Suprapubic skin (tissue), 3 donors: Measurements from ENCODE around the gene EIF2D.
A peak's percentile ranks its signal among the peaks of the same experiment; 100 is the strongest.

ENCODE experiments used
- CTCF ChIP-seq, 2 donors: fragments of 200-600 bp in 1 of 2; fragments of 450-650 bp in 1 of 2; sonication (generic) in 1 of 2; IDR thresholded peaks; one replicate each; pipeline ENCODE4 v1.5.1; 2016 to 2019; ENCODE audit warnings: antibody characterized with exemption in 2 of 2, mild to moderate bottlenecking in 1 of 2, moderate library complexity in 1 of 2
- POLR2A ChIP-seq, 2 donors: fragments of 450-650 bp; IDR thresholded peaks; one replicate each; pipeline ENCODE4 v1.6.1; 2017; ENCODE audit warnings: antibody characterized with exemption in 2 of 2, mild to moderate bottlenecking in 2 of 2, moderate library complexity in 2 of 2

- TF ChIP-seq CTCF (IDR thresholded peaks at IDR 0.05) (peak in 1 of 2 donors; percentile 15), POLR2A (IDR thresholded peaks at IDR 0.05) (no peak)
These were observed 18.8 kb upstream of the EIF2D start for GRCh38 chr1:206631085-206631509.
